SW480 (cell line): ENCODE results near the gene POLR3B.

Experiments used
- DNase-seq: peaks from one replicate; pipeline ENCODE4 v3.0.0-alpha.2; 2016; ENCODE audit warnings: low spot score

POLR3B gene

DNA sequence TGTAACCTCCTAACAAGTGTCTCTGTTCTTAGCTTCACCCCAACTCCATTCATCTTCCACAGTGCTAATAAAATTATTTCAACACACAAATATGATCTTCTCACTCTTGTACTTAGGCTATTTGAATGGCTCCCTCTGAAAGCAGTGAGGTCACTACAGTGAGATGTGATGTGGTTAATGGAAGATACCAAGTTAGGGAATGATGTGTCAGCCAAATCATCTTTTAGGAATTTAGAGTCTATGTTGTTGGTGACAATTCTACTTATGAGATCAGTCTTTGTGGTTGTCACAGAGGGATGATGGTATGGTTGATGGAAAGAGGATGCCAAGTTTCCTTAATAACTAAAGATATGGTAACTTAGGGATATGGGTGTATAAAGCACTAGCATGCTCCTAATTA is 57.6 kb downstream of the POLR3B start:
- peak; percentile 41 for DNase-seq

DNA sequence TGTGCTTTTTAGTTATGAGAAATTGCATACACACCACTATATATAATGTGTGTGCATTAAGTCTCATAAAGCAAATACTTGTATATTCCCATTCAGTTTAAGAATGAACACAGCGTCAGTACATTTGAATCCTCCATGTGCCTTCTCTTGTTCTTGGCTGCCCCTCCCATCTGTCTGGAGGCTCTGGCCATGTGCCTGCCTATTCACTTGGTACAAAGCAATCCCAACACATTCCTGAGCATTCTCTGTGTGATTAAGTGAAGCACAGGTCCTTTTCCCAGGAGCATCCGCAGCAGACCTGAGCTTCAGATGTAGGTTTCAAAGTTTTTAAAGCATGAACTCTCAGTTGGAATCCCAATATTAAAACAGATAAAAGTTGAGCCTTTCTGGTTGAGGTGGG is 58.7 kb downstream of the POLR3B start:
- no peak for DNase-seq

DNA sequence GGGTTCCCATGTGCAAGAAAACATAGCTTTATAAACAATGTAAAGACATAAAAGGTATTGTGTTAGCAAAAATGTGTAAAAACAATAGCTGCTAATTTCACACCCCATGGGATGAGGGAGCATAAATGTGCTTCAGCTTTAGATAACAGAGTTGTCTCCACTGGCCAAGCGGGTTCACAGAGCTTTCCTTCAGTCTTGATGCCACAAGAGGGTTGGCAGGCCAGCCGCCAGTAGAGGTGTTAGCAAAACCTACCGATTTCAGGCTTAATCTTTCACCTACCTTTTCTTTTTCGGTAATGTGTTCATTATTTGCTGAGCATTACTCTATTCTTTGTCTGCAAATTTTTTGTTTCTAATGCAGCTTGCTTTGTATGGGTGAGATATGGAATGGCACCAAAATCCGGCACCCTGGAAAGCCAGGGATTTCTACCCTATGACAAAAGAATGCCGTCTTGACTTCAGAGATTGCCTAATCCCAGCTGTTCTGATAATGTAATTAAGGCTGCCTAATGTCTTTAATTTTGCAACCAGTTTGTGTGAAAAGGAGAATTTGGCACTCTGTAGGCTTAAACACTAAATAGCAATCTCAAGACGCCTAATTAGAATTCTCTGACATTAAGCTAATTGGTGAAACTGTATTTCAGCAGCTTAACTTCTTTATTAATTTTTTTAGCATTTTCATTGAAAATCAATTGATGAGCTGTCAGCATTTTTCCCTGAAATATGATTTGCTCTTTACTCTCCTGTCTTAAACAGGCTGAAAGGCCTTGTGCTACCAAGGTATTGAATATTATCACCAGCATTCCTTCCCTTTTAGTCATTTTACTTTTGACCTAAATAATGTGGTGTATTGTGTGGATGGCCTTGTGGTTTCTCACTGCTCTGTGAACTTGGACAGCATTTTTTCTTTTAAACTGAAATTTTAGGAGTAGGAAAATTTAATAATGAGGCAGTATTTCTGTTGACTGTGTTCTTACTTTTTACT is 60.7 kb downstream of the POLR3B start:
- DNase-seq = peak; percentile 67

GRCh38 chr12:106418970-106419369 is 61.4 kb downstream of the POLR3B start:
- peak; percentile 5 for DNase-seq

GRCh38 chr12:106423291-106423690 is 65.7 kb downstream of the POLR3B start:
- no peak for DNase-seq

GRCh38 chr12:106425061-106425702 is 67.6 kb downstream of the POLR3B start:
- DNase-seq = no peak

- no peak for DNase-seq
These were observed 70.4 kb downstream of the POLR3B start for GRCh38 chr12:106427917-106428316.

GRCh38 chr12:106428384-106428783 is 70.8 kb downstream of the POLR3B start:
- DNase-seq = no peak

- DNase-seq = no peak
These were observed 71.5 kb downstream of the POLR3B start for GRCh38 chr12:106429043-106429552.

GRCh38 chr12:106429636-106430035 is 72.1 kb downstream of the POLR3B start:
- DNase-seq = no peak

GRCh38 chr12:106431839-106432411 is 74.4 kb downstream of the POLR3B start:
- DNase-seq = no peak

DNA sequence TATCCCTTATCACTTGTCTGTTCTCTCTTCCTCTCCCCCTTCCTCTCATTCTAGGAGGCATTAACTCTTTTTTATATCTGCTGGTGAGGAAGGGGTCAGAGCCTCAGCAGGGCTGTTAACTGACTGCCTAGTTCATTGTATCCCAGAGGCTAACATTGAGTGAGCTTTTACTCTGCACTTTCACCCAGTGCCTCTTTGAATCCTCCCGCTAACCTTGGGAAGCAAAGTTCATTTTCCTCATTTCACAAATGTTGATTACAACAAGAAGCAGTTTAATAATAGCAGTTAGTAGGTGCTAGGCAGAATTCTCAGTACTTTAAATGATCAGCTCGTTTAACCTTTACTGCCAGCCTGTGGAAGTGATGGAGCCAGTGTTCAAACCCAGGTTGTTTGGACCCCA is 75.5 kb downstream of the POLR3B start:
- DNase-seq = no peak

GRCh38 chr12:106434526-106434925 is 77.0 kb downstream of the POLR3B start:
- no peak for DNase-seq

DNA sequence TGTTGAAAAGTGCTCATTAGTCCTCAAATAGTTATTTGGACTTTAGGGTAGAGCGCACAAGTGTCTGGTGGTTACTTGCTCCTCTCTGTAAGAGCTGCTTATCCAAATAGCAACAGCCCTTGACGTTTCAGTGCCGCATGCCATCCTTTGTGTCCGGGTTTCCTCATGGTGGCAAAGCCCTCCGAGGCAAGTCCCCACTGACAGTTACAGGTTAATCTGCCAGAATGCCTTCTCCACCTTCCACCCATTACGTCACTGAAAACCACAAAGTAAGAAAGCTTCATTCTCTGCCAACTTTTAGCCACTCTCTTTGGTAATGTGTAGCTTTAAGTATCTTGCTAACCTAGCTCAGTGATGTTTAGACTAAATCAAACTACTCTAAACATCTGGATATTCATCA is 78.6 kb downstream of the POLR3B start:
- DNase-seq = no peak

- no peak for DNase-seq
These were observed 85.0 kb downstream of the POLR3B start for GRCh38 chr12:106442575-106442974.

GRCh38 chr12:106445053-106445452 is 87.5 kb downstream of the POLR3B start:
- no peak for DNase-seq

GRCh38 chr12:106445959-106446358 is 88.4 kb downstream of the POLR3B start:
- peak; percentile 1 for DNase-seq

GRCh38 chr12:106446419-106447092 is 89.0 kb downstream of the POLR3B start:
- no peak for DNase-seq

DNA sequence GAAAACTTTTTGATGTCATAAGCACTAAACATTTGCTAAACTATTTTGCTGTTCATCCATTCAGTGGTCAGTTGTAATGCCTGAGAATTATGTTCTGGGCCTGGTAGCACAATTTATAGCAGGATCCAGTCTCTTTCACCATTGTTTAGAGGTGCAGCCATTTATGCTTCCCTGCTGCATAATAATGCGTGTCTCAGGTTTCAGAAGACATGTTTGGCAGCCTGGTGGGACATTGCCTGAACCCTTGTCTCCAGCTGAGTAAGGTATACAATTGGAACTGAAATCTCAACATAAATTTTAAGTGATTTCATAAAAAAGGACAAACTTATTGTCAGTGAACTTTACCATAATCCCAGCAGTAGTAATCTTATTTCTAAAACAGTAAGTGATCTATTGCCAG is 94.8 kb downstream of the POLR3B start:
- DNase-seq = no peak

- DNase-seq = no peak
These were observed 97.6 kb downstream of the POLR3B start for GRCh38 chr12:106455111-106455510.

- DNase-seq = no peak
These were observed 101.6 kb downstream of the POLR3B start for GRCh38 chr12:106459124-106459523.

- DNase-seq = no peak
These were observed 102.0 kb downstream of the POLR3B start for GRCh38 chr12:106459534-106459933.
